Ecto neural progenitor cell (in vitro differentiated cells): ENCODE data around the gene ZFYVE28.

Source experiments
- DNase-seq: peaks from one replicate; pipeline ENCODE4 v3.0.0-alpha.2; 2018; ENCODE audit warnings: low spot score

ZFYVE28 gene

DNA sequence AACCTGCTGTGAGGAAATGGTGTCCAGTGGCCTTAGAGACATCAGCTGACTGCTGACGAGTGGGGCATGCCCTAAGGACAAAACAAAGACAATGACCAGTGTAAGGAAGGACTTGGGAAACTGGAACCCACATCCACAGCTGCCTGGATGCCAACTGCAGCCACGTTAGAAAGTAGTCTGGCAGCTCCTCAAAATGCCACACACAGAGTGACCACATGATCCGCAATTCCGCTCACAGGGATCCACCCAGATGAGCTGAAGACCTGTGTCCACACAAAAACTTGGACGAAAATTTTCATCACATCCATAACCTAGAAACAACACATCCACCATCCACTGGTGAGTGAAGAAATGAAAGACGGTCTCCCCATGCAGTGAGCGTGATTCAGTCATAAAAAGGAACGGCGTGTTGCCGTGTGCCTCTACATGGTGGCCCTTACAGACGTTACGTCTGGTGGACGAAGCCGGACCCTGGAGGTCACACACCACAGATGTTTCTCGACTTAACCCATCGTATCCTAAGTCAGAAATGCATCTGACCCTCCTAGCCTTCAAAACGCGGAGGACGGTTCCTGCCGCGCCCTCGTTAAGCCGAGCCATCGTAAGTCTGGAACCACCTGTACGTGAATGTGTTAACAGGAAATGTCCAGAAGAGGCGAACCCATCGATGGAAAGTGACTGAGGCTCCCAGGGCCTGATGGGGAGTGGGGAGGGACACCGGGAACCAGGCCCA is 115.9 kb downstream of the ZFYVE28 start:
- DNase-seq = no peak

DNA sequence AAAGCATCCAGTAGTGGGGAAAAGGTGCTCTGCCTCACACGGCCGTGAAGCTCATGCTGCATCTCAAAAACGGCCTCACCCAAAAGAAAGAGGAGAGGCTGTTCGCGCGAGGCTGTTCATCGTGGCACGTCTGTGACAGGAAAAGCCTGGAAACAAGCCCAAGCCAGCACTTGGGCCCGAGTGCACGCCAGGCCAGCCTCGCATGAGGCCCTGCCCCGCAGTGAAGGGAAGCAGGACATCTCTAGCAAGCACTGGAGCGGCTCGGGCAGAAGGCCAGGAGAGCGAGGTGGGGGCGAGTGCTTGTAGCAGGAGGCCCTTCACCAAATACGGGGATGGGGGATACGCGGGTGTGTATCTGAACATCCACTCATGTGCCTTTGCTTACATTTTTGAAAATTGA is 116.6 kb downstream of the ZFYVE28 start:
- DNase-seq = no peak

DNA sequence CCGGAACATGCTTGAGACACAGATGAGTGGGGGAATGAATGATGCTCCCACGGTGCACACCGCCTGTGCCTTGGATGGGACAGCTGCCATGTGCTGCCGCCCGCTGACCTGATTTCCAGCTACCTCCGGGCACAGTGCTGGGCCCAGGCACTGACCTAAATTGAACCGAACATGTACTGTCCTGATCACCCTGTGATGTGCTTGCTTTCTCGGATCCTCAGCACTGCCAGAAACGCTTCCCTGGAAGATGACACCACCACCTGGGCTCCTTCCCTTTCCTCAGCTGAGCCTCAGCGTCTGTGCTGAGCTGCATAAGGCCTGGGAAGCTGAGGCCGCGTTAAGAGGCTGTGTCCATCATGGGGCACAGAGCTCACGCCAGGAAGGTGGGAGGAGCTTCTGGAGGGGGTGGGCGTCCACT is 117.2 kb downstream of the ZFYVE28 start:
- no peak for DNase-seq

DNA sequence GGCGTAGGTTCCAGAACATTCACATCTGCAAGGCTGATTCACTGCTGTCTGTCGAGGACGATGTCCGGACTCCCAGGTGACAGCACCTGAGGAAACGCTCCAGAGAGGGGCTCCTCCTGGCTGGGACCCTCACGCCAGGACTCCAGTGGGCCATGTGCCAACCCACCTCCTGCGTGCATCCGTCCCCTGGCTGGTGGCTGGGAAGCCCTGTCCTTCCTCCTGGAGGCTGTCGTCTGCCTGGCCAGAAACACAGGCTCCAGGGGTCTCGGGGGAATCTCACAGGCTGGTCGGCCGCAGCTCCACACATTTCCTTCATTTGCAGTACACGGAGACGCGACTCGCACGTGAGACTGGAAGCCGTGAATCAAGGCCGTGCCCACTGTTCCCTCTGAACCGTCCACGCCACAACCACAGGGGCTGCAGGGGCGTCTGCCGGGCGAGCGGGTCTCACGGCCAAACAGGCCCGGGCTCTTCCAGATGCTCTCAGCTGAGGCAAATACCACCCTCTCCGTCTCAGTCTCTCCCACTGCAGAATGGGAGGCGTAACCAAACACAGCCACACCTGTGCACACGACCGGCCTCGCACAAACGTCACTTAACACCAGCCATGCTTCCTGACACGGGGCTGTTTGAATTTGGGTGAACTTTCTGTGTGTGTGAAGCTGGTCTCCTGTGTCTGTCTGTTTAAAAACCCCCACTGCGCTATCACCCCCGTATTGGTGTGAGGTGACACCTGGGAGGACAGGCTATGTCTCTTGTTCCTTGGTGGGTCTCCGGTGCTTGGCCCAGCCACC is 117.8 kb downstream of the ZFYVE28 start:
- DNase-seq = no peak

DNA sequence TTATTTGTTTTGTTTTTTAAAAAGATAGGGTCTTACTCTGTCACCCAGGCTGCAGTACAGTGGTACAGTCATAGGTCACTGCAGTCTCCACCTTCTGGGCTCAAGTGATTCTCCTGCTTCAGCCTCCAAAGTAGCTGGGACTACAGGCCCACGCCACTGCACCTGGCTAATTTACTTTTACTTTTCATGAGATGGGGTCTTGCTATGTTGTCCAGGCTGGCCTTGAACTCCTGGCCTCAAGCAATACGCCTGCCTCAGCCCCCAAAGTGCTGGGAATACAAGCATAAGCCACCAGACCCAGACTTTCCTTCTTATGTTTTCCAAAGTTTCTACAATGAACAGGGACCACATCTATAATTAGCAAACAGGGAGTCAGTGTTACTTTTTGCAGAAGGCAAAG is 118.7 kb downstream of the ZFYVE28 start:
- no peak for DNase-seq

DNA sequence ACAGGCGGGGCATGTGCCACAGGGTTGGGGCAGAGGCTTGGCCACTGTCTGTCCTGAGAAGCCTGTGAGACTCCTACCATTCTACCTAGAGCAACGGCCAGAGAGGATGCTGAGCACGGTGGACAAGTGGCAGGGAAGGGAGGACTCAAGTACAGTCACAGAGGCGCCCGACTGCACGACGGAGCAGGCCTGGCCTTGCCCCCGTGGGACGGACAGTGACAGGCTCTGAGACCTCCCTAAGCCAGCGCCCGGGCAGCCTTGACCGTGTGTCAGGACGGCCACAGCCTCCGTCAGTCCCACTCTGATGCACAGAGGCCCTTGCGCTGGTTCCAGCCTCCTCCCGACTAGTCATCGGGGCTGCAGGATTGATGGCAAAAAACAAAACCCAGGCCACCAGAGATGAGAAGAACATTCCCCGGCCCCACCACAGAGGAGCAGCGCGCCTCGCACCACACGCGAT is 119.9 kb downstream of the ZFYVE28 start:
- no peak for DNase-seq

DNA sequence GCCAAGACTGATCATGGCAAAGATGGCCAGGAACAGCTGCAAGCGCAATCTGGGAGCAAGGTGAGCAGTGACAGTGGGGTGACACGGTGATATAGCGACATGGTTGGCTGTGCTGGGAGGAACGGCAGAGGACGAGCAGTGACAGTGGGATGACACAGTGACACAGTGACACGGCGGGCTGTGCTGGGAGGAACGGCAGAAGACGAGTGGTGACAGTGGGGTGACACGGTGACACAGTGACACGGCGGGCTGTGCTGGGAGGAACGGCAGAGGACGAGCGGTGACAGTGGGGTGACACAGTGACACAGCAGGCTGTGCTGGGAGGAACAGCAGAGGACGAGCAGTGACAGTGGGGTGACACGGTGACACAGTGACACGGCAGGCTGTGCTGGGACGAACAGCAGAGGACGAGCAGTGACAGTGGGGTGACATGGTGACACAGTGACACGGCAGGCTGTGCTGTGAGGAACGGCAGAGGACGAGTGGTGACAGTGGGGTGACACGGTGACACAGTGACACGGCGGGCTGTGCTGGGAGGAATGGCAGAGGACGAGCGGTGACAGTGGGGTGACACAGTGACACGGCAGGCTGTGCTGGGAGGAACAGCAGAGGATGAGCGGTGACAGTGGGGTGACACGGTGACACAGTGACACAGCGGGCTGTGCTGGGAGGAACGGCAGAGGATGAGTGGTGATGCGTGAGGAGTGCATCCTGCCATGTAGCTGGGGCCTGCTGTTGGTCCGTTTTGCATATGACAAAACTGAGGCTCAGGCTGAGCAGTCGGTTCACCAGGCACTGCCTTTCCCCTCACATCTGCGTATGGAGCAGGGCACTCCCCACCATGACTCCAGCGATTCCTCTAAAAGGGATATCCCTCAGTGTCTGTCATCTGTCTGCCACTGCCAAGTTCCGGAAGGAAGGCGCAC is 120.6 kb downstream of the ZFYVE28 start:
- DNase-seq = no peak

DNA sequence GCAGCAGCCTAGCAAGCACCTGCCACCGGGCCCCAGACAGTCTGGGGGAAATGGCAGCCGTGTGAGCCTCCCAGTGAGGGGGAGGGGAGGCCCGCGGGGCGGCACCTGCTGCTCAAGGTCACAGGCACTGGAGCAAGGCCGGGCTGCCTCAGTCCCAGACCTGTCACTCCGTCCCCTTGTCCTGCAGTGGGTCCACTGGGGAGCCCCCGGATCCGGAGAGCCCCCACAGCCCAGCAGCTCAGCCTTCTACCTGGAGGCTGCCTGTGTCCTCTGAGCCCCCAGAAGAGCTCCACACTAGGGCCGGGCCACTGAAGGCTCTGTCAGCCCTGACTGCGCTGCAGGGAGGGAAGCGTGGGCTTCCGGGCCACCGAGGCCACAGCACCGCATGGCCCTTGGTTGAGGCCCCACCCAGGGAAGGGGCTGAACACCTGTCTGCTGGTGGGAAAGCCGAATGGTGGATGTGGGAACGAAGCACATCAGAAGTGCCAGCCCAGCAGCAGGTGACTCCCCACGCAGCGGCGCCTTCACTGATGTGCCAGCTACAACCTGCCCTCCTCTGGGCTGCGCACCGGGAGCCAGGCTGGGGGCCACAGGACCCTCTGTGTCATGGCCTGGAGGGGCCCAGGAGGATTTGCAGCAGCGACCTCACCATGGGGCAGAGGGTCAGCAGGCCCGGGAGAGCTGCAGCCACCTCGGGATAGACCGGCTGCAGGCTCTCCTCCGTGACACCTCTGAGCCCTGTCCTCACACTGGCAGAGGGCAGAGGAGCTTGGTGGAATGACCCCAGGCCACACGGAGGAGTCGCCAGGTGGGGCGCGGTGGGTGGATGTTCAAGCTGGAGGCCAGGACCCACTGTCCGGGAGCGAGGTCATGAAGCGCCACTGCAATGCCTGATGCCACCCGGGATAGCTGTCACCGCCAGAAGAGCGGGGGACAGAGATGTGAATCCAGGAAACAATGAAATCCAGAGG is 121.5 kb downstream of the ZFYVE28 start:
- peak; percentile 42 for DNase-seq

DNA sequence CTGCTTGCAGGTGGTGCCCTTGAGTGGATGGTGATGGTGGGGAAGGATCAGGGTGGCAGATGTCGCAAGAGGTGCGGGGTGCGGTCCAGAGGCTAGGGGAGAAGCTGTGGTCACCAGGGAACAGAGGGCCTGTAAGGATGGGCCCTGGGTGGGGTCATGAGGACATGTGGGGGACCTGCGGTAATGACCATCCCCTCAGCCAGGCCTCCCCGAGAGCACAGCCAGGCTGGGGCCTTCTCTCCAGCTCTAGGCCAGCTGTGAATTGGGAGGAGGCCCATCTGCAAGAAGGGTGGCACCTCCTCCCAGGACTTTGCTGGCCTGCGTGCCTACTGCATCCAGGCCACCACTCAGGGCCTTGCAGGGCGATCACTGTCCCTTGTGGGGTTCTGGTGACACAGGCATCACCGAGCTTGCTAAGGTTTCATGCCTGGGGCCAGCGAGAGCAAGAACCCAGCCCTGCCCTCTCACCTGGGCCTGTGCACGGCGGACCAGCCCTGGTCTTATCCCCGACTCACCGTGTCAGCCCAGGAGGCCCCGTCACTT is 122.5 kb downstream of the ZFYVE28 start:
- DNase-seq = no peak

DNA sequence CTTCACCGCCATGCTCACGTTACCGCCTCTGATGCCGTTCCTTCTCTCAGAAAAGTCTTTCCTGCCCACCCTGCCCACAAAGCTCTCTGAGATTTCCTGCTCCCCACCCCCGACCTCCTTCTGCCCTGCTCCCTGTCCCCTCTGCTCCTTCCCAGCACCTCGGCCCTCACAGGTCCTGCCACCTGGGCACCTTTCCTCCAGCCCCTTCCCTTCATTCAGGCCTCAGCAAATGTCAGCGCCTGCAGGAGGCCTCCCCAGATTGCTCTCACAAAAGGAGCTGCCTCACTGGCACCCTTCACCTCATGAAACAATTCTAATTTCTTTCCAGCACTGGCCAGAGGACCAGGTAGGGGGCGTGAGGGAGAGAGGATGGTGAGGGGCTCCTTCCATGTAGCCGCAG is 122.9 kb downstream of the ZFYVE28 start:
- no peak for DNase-seq

DNA sequence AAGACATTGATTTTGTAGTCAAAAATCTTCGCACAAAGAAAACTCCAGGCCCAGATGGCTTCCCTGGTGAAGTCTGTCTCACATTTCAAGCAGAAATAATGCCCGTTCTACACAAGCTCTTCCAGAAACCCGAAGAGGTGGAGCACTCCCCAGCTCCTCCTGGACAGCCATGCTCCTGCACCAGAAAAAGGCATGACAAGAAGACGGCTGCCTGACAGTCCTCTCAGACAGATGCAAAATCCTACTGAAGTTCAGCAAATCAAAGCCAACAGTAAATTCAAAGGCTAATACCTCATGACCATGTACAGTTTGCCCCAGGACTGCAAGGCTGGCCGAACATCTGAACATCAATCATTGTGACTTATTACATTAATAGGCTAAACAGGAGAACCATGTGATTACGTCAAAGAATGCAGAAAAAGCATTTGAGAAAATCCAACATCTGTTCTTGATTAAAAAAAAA is 125.8 kb downstream of the ZFYVE28 start:
- no peak for DNase-seq

DNA sequence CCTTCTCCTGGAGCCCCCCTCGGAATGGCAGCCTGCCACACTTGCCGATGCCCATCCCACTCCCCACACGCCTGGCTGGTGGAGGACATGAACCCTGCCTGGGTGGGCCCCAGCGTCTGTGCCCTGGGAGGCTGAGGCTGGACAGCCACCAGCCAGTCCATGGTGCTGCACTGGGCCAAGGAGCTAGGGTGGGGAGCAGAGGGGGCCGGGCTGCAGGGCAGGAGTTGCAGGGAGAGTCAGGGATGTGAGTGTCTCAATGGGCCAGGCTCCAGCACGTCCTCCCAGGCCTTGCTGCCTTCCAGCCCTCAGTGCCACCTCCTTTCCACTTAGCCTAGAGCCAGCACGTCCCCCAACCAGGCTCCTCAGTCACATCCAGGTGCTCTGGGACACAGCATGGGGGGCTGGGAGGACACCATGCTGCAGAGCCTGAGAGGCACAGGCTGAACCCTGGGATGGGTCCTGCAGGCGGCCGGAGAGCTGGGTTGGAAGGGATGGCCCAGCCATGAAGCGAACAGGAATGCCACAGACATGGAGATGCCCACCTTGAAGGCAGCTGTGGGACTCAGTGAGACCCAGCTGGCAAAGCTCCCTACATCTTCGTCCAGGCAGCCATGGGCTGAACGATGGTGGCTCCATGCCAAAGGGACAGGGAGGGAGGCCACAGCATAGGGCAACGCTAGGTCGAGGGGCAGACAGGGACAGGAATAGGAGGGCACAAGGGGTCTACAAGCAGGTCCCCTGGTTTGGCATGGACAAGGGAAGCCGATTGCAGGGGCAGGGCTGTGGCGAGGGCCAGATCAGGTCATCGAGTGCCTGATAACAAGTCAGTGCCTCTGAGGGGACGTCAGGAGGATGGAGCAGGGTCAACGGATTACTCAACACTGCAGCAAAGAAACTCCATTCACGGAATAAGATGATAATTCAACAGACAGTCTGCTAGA is 126.5 kb downstream of the ZFYVE28 start:
- DNase-seq = no peak

DNA sequence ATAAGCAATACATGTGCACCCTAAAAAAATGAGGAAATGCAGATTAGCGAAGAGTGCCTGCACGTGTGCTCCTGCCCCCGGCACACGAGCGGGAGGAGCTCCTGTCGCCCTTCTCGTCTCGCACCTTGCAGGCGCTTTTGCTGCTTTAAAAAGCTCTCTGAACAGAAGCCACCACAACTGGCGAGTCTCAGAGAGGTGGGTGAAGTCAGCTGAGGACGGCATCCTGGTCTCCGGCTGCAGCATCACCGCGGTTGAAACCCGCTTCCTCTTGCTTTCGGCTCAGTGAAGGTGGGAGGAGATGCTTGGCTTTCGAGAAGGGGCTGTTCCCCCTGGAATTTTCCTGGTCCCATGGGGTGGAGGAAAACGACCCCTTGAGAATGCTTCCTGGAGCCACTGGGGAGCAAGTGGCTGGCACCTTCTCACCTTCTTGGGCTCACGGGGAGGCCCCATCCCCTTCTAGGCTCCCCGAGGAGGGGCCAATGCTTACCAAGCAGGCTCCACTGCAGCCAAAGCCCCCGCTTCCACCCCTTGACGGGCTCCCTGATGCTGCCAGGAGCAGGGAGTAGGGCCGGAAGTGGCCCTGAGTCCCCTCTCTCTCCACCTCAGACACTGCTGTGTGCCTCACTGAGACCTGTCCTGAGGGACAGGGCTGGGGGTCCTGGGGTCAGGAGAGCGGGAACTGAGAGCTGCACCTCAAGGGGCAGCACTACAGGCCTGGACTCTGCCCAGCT is 127.3 kb downstream of the ZFYVE28 start:
- DNase-seq = peak; percentile 44

DNA sequence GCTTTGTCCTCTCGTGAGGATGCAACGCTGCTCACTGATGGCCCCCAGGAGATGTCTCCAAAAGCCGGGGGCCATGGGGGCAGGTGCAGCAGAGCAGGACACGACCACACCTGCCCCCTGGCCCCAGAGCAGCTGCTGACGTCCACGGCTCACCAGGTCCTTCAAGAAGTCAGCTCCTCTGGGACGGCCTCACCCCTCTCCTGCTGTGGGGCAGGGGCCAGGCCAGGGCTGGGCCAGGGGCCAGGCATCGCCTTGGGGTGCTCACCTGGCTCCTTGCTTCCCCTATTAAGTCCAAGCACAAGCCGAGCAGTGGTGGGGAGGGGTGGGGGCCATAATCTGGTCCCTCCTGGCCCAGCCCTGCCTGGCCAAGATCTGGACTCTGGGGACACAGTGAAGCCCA is 128.0 kb downstream of the ZFYVE28 start:
- DNase-seq = peak; percentile 43

DNA sequence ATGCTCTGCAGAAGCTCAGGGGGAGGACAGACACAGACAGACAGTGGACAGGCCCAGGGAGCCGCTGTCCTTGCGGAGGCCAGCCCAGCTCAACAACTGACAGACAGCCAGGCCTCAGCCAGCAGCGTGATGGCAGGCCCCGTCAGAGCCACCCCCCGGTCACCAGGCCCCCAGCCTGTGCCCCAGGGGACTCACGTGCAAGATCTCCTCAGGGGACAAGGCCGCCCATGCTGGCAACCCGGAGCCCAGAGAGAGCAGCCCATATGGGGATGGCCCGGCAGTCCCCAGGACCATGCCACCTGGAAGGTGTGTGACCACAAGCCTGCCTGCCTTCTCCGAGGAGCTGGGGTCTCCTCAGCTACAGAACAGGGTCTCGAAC is 128.5 kb downstream of the ZFYVE28 start:
- DNase-seq = peak; percentile 42

DNA sequence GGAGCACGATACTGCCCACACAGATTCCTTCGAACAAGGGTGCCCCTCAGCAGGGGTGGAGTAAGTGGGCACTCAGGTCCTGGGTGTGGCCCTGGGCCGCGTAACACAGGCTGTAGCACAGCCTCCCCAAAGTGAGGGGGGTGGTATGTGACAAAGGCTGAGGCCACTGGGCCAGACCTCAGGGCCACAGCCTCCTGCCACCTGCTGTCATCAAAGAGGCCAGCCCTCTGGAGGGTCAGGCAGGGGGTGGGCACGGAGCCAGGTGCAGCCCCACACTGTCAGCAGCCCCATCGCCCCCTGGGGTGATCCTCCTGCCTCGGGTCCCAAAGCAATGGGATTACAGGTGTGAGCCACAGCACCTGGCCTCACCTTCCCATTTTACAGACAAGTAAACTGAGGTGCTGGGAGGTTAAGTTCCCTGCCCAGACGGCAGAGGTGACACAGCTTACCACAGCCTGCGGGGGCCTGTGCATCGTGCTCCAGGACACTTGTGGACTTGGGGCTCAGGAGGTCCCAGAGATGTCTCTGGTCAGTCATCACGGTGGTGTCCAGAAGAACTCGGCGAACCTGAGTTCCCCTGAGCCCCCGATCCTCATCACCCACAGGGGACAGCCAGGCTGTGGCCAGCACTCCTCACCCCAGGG is 129.0 kb downstream of the ZFYVE28 start:
- no peak for DNase-seq

DNA sequence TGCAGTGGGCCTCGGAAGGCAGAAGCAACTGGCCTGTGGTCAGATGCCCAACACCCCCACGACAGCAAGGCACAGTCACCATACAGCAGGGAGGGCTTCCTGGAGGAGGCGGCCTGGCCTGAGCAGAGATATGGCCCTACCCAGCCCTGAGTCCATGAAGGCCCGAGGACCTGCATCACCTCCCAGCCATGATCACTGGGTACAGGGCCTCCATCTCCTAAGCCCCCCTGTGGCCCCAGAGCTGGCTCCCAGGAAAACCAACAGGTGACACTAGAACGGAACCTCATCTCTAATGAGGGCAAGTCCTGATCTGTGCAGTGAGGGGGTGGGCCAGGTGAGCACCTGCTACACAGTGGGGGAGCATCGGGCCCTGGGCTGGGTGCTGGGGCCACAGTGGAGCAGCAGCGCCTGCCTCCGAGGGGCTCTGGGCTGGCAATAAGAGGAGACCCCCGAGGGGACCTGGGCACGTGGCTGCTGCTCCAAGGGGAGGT is 130.3 kb downstream of the ZFYVE28 start:
- no peak for DNase-seq

DNA sequence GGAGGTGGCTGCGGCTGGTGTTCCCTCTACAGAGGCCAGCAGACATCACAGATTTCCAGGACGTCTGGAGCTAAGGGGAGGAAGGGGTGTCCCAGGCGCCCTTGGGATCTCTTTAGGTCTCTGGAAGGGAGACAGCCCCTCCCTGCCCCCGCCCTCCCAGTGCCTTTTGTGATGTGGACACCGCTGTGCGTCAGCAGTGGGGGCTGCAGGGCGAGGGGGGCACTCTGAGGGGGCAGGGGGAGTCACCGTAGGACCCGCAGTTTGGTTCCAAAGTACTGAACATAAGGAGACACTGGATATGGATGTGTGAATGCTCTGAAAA is 130.9 kb downstream of the ZFYVE28 start:
- DNase-seq = no peak
